ENCODE measurements around the gene COL27A1.

- TF ChIP-seq POLR2A (IDR thresholded peaks at IDR 0.05; ENCODE audit: low read depth, low read length) (no peak), POU2F2 (IDR thresholded peaks at IDR 0.05; ENCODE audit: low read depth, low read length) (no peak), POLR2AphosphoS5 (IDR thresholded peaks at IDR 0.05; ENCODE audit: low read depth, low read length) (no peak), TAF1 (IDR thresholded peaks at IDR 0.05; ENCODE audit: low read depth, low read length) (no peak), SPI1 (IDR thresholded peaks at IDR 0.05; ENCODE audit: low read depth, low read length) (no peak), PAX5 (IDR thresholded peaks at IDR 0.05; ENCODE audit: insufficient read depth, low read length, severe bottlenecking) (no peak)
Observed at GRCh38 chr9:114166614-114167572, 11.6 kb downstream of the COL27A1 start.
